AG09309 (cell line): Measurements from ENCODE around the gene SSR4.

ENCODE experiments used
- DNase-seq: peaks from one replicate; pipeline ENCODE4 v3.0.0-alpha.2; 2010; ENCODE audit warnings: low read depth
- H3K4me3 ChIP-seq: 2 replicates; pipeline ENCODE4 v1.5.1; 2011; ENCODE audit warnings: mild to moderate bottlenecking, low read depth, low read length, moderate library complexity; ENCODE audit not compliant: control insufficient read depth
- CTCF ChIP-seq: IDR thresholded peaks from 2 replicates; pipeline ENCODE4 v1.5.1; 2011; ENCODE audit warnings: mild to moderate bottlenecking, low read depth, low read length, inconsistent platforms; ENCODE audit not compliant: insufficient read depth, control insufficient read depth; ENCODE audit errors: missing control alignments

SSR4 gene

GRCh38 chrX:153782313-153782712, 12.2 kb upstream of the SSR4 start:
- no peak for TF ChIP-seq CTCF
- DNase-seq = no peak
- H3K4me3 ChIP-seq = no peak overlapping the region

- H3K4me3 ChIP-seq = no peak overlapping the region
- no peak for TF ChIP-seq CTCF
- no peak for DNase-seq
Measured at GRCh38 chrX:153782871-153783270, 11.6 kb upstream of the SSR4 start.

- no peak for DNase-seq
- H3K4me3 ChIP-seq = no peak overlapping the region
- TF ChIP-seq CTCF = no peak
Measured at GRCh38 chrX:153783378-153784013, 11.0 kb upstream of the SSR4 start.

GRCh38 chrX:153784325-153784967, 10.0 kb upstream of the SSR4 start:
- no peak for TF ChIP-seq CTCF
- DNase-seq = no peak
- H3K4me3 ChIP-seq = no peak overlapping the region

GRCh38 chrX:153786669-153787068, 7.8 kb upstream of the SSR4 start:
- no peak for TF ChIP-seq CTCF
- DNase-seq = no peak
- H3K4me3 ChIP-seq = no peak overlapping the region

- no peak for DNase-seq
- H3K4me3 ChIP-seq = no peak overlapping the region
- no peak for TF ChIP-seq CTCF
Measured at GRCh38 chrX:153789654-153790053, 4.8 kb upstream of the SSR4 start.
